Caco-2 (cell line): Measurements from ENCODE around the gene SLC46A1. TPM values are rescaled to one million over a fixed set of nuclear protein-coding genes. Genes with fewer than 3 reads are reported as not detected.

ENCODE experiments used
- BruUV-seq: library from RNA; stranded (reverse); fragments of 400-500 nt; replicated peaks from 2 replicates; lab custom pipeline; 2021; lab: Mats Ljungman, UMichigan
- CTCF ChIA-PET: fragments of 300-600 bp; sonication (Branson Sonifier 250); formaldehyde crosslinking; loops from one replicate; lab custom pipeline; 2022; ENCODE audit warnings: antibody characterized with exemption; lab: Charles Lee
- POLR2A ChIA-PET: fragments of 300-600 bp; sonication (Branson Sonifier 250); formaldehyde crosslinking; loops from one replicate; lab custom pipeline; 2022; ENCODE audit warnings: antibody characterized with exemption; lab: Charles Lee
- DNase-seq, 2 experiments: peaks; one replicate each; pipeline versions ENCODE4 v3.0.0 to v3.0.0-alpha.2; 2020 to 2022
- H3K27me3 ChIP-seq: replicated peaks from 2 replicates; pipeline ENCODE4 v1.6.0; 2011; ENCODE audit warnings: low read length; ENCODE audit not compliant: control insufficient read depth, insufficient read depth
- H3K36me3 ChIP-seq: 2 replicates; pipeline ENCODE4 v1.5.1; 2011; ENCODE audit warnings: low read length; ENCODE audit not compliant: control insufficient read depth, insufficient read depth
- H3K4me1 ChIP-seq: fragments of 250-450 bp; sonication (Bioruptor Pico); 2 replicates; pipeline ENCODE4 v1.5.1; 2020; ENCODE audit warnings: mild to moderate bottlenecking
- H3K4me3 ChIP-seq: 2 replicates; pipeline ENCODE4 v1.5.1; 2011; ENCODE audit warnings: low read depth, mild to moderate bottlenecking, control low read depth, low read length
- H3K9me3 ChIP-seq: fragments of 250-450 bp; sonication (Bioruptor Pico); 2 replicates; pipeline ENCODE4 v1.5.1; 2020; ENCODE audit warnings: mild to moderate bottlenecking, moderate library complexity
- H3K27ac Mint-ChIP-seq: one replicate; pipeline ENCODE4 v1.8.0; 2022; ENCODE audit warnings: mixed read lengths; ENCODE audit not compliant: unreplicated experiment
- H3K27me3 Mint-ChIP-seq: one replicate; pipeline ENCODE4 v1.8.0; 2022; ENCODE audit warnings: mixed read lengths; ENCODE audit not compliant: insufficient read depth, unreplicated experiment
- H3K36me3 Mint-ChIP-seq: one replicate; pipeline ENCODE4 v1.8.0; 2022; ENCODE audit warnings: mild to moderate bottlenecking, mixed read lengths; ENCODE audit not compliant: insufficient read depth, unreplicated experiment
- H3K4me1 Mint-ChIP-seq: one replicate; pipeline ENCODE4 v1.8.0; 2022; ENCODE audit warnings: low read depth, mixed read lengths; ENCODE audit not compliant: unreplicated experiment
- H3K4me3 Mint-ChIP-seq: one replicate; pipeline ENCODE4 v1.8.0; 2022; ENCODE audit warnings: mild to moderate bottlenecking, moderate library complexity, mixed read lengths; ENCODE audit not compliant: unreplicated experiment
- H3K9me3 Mint-ChIP-seq: one replicate; pipeline ENCODE4 v1.8.0; 2022; ENCODE audit warnings: mixed read lengths; ENCODE audit not compliant: unreplicated experiment
- intact Hi-C: fragments of 100-400 bp; cut with micrococcal nuclease; formaldehyde crosslinking; loops from one replicate; pipeline ENCODE4 v1.10.0; 2022; ENCODE audit not compliant: unreplicated experiment
- total RNA-seq: library from RNA; stranded (reverse); gene quantifications from 2 replicates; pipeline ENCODE4 v1.2.3, GENCODE V29; 2022
- TF ChIP-seq, protein P1 (sequence below), 2 experiments: fragments of 200-600 bp in 1 of 2; IDR thresholded peaks; 1 replicate in 1 of 2; 2 replicates in 1 of 2; pipeline versions ENCODE4 v1.5.1 to v1.8.0; 2011 to 2022; ENCODE audit warnings: antibody characterized with exemption in 1 of 2, control low read depth in 1 of 2, inconsistent platforms in 1 of 2, low read depth in 1 of 2, low read length in 1 of 2, mild to moderate bottlenecking in 1 of 2, moderate library complexity in 1 of 2; ENCODE audit not compliant: insufficient read depth in 1 of 2, severe bottlenecking in 1 of 2, unreplicated experiment in 1 of 2

Gene SLC46A1
- total RNA-seq, 1 experiment from 2014 or later = 114 TPM

GRCh38 chr17:28367641-28368305, 38.2 kb downstream of the SLC46A1 start:
- H3K4me1 ChIP-seq = peaks cover 46% of the 10 kb centered on the region

DNA sequence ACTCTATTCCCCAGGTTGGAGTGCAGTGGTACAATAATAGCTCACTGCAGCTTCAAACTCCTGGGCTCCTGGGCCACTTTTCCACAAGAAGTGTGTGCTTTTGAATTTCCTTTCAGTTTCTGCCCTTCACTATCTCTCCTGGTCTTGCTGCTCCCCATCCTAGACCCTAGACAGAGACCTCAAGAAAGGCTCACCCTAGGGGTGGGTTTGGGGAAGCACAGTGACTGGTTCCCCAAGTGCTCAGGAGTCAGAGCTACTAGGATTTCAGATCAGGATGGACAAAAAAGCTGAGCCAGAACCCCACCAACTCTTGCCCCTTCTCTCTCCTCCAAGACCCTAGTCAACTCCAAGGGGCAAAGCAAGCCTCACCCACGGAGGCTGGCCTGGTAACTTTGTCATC, 39.4 kb downstream of the SLC46A1 start:
- H3K9me3 Mint-ChIP-seq = no peaks in the 10 kb centered on the region
- peaks cover 42% of the 10 kb centered on the region for H3K4me1 ChIP-seq
- BruUV-seq = no TSS peak
- peak in 1 of 2 experiments; percentile 46 for DNase-seq
- TF ChIP-seq, protein P1, sequence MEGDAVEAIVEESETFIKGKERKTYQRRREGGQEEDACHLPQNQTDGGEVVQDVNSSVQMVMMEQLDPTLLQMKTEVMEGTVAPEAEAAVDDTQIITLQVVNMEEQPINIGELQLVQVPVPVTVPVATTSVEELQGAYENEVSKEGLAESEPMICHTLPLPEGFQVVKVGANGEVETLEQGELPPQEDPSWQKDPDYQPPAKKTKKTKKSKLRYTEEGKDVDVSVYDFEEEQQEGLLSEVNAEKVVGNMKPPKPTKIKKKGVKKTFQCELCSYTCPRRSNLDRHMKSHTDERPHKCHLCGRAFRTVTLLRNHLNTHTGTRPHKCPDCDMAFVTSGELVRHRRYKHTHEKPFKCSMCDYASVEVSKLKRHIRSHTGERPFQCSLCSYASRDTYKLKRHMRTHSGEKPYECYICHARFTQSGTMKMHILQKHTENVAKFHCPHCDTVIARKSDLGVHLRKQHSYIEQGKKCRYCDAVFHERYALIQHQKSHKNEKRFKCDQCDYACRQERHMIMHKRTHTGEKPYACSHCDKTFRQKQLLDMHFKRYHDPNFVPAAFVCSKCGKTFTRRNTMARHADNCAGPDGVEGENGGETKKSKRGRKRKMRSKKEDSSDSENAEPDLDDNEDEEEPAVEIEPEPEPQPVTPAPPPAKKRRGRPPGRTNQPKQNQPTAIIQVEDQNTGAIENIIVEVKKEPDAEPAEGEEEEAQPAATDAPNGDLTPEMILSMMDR (IDR thresholded peaks at IDR 0.05; ENCODE audit: insufficient read depth in 1 of 2, low read depth in 1 of 2, low read length in 1 of 2, severe bottlenecking in 1 of 2, unreplicated experiment in 1 of 2) = peak; percentile 10 to 31
- H3K4me1 Mint-ChIP-seq = peaks cover 42% of the 10 kb centered on the region
- H3K36me3 Mint-ChIP-seq = peaks cover 66% of the 10 kb centered on the region
- peaks cover 17% of the 10 kb centered on the region for H3K36me3 ChIP-seq
- no peak overlapping the region for H3K4me3 Mint-ChIP-seq
- POLR2A ChIA-PET = interaction anchor here (0.6 to 3.2 kb wide), 4 partner anchors 9 to 205 kb away, joined by 3 to 44 read pairs (median 8); partner anchors contain the start of genes IFT20, PIGS, POLDIP2 and TNFAIP1
- intact Hi-C loops = loop anchor here (10.0 kb wide), 1 partner anchor 178 kb away; no protein-coding TSS in a partner anchor
- H3K27me3 ChIP-seq = no peaks in the 10 kb centered on the region
- CTCF ChIA-PET = interaction anchor here (1.0 to 6.0 kb wide), 8 partner anchors 9 to 106 kb away, joined by 3 to 45 read pairs (median 4); partner anchors contain the start of genes IFT20, POLDIP2 and TNFAIP1
- peak overlapping the region; percentile 88 for H3K27ac Mint-ChIP-seq
- H3K9me3 ChIP-seq = no peaks in the 10 kb centered on the region
- no peaks in the 10 kb centered on the region for H3K27me3 Mint-ChIP-seq
- no peak overlapping the region for H3K4me3 ChIP-seq

More at GRCh38 chr17:28367641-28368305, 38.2 kb downstream of the SLC46A1 start:
- ChIA-PET POLR2A (interaction anchor here (0.9 to 4.7 kb wide), 8 partner anchors 10 to 140 kb away, joined by 3 to 87 read pairs (median 8); partner anchors contain the start of genes IFT20, POLDIP2 and TNFAIP1), CTCF (interaction anchor here (0.5 to 6.0 kb wide), 13 partner anchors 10 to 166 kb away, joined by 3 to 45 read pairs (median 5); partner anchors contain the start of genes IFT20, POLDIP2 and TNFAIP1)
- peaks cover 17% of the 10 kb centered on the region for H3K36me3 ChIP-seq
- Mint-ChIP-seq H3K4me3 (peak overlapping the region; percentile 75), H3K9me3 (no peaks in the 10 kb centered on the region), H3K4me1 (peaks cover 45% of the 10 kb centered on the region), H3K27ac (peak overlapping the region; percentile 88), H3K36me3 (peaks cover 63% of the 10 kb centered on the region), H3K27me3 (no peaks in the 10 kb centered on the region)
- BruUV-seq = no TSS peak
- H3K4me3 ChIP-seq = no peak overlapping the region
- no peaks in the 10 kb centered on the region for H3K9me3 ChIP-seq
- no peak for DNase-seq
- TF ChIP-seq, protein P1 (IDR thresholded peaks at IDR 0.05; ENCODE audit: insufficient read depth in 1 of 2, low read depth in 1 of 2, low read length in 1 of 2, severe bottlenecking in 1 of 2, unreplicated experiment in 1 of 2) = peak in 1 of 2 experiments; percentile 7
- intact Hi-C loops = loop anchor here (1.0 to 10.0 kb wide), 3 partner anchors 9 to 177 kb away; partner anchors contain the start of gene SLC46A1
- no peaks in the 10 kb centered on the region for H3K27me3 ChIP-seq

GRCh38 chr17:28365487-28365886, 40.5 kb downstream of the SLC46A1 start:
- H3K4me1 Mint-ChIP-seq = peaks cover 34% of the 10 kb centered on the region
- Histone ChIP-seq H3K27me3 (no peaks in the 10 kb centered on the region), H3K36me3 (peaks cover 23% of the 10 kb centered on the region), H3K9me3 (no peaks in the 10 kb centered on the region), H3K4me3 (no peak overlapping the region), H3K4me1 (peaks cover 35% of the 10 kb centered on the region)
- H3K27me3 Mint-ChIP-seq = no peaks in the 10 kb centered on the region
- no peak overlapping the region for H3K4me3 Mint-ChIP-seq
- no peak overlapping the region for H3K27ac Mint-ChIP-seq
- intact Hi-C loops = loop anchor here (10.0 kb wide), 1 partner anchor 179 kb away; no protein-coding TSS in a partner anchor
- TF ChIP-seq, protein P1 (IDR thresholded peaks at IDR 0.05; ENCODE audit: insufficient read depth in 1 of 2, low read depth in 1 of 2, low read length in 1 of 2, severe bottlenecking in 1 of 2, unreplicated experiment in 1 of 2) = no peak
- H3K9me3 Mint-ChIP-seq = no peaks in the 10 kb centered on the region
- no peak for DNase-seq
- H3K36me3 Mint-ChIP-seq = peaks cover 71% of the 10 kb centered on the region
- POLR2A ChIA-PET = interaction anchor here (2.3 to 3.2 kb wide), 2 partner anchors 8 to 30 kb away, joined by 12 to 44 read pairs; partner anchors contain the start of genes IFT20, POLDIP2 and TNFAIP1
- CTCF ChIA-PET = interaction anchor here (6.0 kb wide), 1 partner anchor 8 kb away, joined by 45 read pairs; the partner anchor contains the start of gene POLDIP2
- BruUV-seq = no TSS peak
